GM18867 (cell line): ENCODE data around the gene TTLL10.

ENCODE experiments used
- ATAC-seq: cut with Tn5 transposase; IDR thresholded peaks from one replicate; pipeline ENCODE4 v1.9.1; 2021; ENCODE audit warnings: mild to moderate bottlenecking, moderate library complexity; ENCODE audit not compliant: unreplicated experiment

TTLL10 gene, protein sequence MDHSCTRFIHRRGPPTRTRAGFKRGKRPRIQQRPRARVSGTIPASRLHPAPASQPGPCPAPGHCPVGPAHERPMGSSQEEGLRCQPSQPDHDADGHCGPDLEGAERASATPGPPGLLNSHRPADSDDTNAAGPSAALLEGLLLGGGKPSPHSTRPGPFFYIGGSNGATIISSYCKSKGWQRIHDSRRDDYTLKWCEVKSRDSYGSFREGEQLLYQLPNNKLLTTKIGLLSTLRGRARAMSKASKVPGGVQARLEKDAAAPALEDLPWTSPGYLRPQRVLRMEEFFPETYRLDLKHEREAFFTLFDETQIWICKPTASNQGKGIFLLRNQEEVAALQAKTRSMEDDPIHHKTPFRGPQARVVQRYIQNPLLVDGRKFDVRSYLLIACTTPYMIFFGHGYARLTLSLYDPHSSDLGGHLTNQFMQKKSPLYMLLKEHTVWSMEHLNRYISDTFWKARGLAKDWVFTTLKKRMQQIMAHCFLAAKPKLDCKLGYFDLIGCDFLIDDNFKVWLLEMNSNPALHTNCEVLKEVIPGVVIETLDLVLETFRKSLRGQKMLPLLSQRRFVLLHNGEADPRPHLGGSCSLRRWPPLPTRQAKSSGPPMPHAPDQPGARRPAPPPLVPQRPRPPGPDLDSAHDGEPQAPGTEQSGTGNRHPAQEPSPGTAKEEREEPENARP

GRCh38 chr1:1173793-1174415 lies at the start of gene TTLL10:
TTLL10 (plus strand) TSS chr1:1173880; CDS start chr1:1179216, 5,336 bp downstream.
- no peak for ATAC-seq

GRCh38 chr1:1124508-1124785 lies 49.2 kb upstream of the TTLL10 start:
- ATAC-seq, result no peak

DNA sequence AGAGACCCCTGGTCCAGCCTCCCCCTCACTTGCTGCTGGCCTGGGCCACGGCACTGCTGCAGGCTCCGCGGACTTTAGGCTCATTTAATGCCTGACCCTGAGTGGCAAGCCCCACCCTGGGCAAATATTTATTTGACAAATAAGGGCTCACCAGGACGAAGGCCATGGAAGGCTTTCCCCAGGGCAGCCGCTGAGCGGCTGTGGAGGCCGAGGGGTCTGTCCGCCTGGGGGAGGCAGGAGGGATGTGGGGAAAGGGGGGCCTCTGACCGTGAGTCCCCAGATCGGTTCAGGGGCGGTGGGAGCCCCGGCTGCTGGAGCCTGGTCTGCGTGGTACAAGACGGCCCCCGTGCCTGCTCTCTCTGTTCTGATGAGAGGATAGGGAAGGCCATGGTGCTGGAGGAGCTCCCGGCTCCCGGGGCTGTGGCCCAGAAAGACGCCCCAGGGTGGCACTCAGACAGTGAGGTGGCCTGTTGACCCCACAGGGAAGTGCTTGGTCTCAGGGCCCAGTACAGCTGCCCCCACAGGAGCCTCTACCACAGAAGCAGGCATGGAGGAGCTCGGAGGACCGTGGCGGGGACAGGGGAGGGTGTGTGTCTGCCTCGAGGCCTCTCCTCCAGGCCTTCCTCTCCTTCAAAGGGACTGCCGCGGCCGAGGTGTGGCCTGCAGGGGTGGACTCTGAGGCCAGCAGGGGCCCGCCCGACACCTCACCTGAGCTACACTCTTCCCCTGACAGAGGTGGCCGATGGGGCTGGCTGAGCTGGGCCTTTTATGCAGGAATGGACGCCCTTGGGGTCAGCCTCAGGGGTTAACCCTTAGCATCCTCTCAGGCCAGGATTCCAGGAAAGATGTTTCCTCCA lies 48.7 kb upstream of the TTLL10 start:
- no peak for ATAC-seq

- ATAC-seq, result no peak
These were observed 47.7 kb upstream of the TTLL10 start for GRCh38 chr1:1125945-1126344.

- ATAC-seq, result no peak
These were observed 45.9 kb upstream of the TTLL10 start for GRCh38 chr1:1127551-1128451.

- ATAC-seq, result no peak
These were observed 45.1 kb upstream of the TTLL10 start for GRCh38 chr1:1128454-1129139.

GRCh38 chr1:1129381-1129821 lies 44.3 kb upstream of the TTLL10 start:
- ATAC-seq, result no peak

DNA sequence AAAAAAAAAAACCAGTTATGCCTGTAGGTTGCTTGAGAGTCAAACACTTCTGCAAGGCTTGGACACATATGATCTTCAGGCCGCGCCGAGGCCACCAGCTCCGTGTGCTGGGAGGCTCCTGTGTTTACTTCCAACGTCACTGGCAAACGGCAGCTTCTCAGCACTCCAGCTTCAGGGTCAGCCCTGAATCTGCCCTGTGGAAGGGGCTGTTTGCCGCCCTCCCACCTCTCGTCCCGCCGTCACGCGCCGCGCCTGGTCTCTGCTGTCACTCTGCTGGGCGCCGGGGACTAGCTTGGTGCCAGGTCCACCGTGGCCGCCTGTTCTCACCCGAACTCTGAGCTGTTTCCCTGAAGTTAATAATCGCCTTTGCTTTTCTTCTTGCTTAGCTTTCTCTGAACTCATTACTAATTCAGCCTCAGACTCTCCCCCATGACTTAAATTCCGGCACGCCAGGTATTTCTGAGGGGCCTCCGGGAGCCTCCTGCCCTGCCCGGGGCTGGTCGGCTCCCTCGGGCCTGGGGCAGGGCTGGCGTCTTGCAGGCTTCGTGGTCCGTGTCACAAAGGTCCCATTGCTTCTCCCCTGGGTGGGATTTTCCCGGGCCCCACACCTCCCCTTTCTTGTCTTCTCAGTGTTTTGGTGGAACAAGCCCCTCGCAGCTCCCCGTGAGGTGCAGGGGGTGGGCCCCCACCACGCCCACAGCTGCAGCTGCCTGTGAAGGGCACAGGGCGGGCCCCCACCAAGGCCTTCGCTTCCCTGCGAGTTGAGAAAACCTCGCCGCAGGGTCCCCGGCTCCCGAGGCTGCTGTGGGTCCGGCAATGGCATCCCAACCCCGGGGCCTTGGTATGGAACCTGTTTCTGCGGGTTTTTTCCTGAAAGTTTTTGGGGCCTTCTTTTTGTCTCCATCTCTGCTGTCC lies 43.2 kb upstream of the TTLL10 start:
- no peak for ATAC-seq

GRCh38 chr1:1132042-1132950 lies 41.4 kb upstream of the TTLL10 start:
- ATAC-seq, result no peak

DNA sequence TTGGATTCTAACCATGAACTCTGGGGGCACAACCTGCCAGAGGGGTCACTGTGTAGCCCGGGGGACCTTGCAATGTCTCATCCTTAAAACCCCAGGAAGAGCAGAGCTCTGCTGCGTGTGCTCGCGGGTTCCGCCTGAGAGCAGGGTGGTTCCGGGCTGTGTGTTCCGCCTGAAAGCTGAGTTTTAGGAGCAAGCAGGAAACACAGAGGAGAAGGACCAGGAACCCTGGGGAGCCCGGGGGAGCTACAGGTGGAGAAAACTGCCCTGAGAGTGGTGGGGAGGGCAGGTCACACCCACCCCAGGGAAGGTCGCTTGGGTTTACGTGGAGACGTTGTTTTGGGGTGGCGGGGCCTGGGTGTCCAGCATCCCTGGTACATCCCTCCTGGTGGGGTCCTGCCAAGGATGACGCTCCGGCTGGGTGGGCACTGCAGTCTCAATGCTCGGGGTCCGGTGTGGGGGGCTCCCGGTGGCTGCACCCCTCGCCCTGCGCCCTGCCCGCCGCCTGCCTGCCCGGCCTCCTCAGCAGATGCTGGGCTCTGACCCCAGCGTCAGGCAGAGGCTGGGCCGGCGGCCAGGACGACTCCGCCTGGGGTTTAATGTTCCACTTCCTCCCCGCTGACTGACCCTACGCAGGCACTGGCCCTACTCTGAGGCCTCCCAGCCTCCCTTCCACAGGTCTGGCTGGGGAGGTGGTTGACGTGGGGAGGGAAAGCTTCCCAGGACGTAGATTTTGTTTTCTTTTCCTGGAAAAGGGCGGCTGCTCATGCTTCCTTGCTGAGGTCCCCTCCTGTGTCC lies 40.5 kb upstream of the TTLL10 start:
- no peak for ATAC-seq

DNA sequence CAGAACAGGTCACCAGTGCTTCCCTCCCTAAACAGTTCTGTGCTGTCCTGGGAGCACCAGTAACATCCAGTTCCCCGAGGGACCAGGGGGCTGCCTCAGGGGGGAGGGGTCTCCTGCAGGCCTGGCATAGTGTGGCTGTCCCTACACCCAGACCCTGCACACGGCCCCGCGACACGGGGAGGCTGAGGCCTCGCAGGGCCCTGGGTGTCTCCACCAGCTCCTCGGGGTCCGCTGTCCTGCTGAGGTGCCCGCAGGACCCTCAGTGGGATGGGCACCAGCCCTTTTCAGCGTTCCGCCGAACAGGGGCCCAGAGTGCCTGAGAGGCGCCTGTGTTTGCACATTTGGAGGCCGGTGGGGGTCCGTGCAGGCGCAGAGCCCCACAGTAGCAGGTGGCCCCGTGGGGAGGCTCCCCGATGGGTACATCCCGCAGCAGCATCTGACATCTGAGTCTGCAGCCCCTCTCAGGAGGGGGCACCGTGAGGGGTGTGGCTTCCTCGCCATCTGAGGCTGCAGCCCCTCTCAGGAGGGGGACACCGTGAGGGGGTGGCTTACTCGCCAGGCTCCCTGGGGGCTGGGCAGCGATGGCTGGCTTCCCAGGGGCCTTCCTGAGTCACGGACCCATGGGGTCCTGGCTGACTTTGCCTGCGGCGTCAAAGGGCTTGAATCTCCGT lies 39.2 kb upstream of the TTLL10 start:
- ATAC-seq, result no peak

DNA sequence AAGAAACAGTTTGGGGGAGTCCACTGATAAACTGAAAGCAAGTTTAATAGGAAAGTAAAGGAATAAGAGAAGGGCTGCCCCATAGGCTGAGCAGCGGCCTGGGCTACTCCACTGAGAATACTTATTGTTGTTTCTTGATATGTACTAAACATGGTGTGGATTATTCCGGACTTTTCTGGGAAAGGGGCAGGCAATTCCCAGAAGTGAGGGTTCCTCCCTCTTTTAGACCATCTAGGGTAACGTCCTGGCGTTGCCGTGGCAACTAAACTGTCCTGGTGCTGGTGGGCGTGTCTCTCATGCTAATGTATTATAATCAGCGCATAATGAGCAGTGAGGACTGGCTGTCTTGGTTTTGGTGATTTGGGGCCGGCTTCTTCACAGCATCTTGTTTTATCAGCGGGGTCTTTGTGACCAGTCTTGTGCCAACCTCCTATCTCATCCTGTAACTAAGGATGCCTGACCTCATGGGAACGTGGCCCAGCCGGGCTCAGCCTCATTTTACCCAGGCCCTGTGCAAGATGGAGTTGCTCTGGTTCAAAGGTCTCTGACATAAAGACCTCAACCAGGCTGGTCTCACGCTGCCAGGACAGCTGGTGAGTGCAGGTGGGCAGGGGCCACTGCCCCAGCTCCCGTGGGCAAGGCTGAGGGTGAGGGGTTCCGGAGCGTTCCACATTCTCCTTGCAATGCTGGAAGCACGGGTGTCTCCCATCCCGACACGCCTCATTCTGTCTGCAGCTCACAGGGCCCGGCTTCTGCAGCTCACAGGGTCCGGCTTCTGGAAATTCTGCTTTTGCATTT lies 38.1 kb upstream of the TTLL10 start:
- ATAC-seq, result no peak

GRCh38 chr1:1136547-1137230 lies 37.0 kb upstream of the TTLL10 start:
- ATAC-seq, result no peak

DNA sequence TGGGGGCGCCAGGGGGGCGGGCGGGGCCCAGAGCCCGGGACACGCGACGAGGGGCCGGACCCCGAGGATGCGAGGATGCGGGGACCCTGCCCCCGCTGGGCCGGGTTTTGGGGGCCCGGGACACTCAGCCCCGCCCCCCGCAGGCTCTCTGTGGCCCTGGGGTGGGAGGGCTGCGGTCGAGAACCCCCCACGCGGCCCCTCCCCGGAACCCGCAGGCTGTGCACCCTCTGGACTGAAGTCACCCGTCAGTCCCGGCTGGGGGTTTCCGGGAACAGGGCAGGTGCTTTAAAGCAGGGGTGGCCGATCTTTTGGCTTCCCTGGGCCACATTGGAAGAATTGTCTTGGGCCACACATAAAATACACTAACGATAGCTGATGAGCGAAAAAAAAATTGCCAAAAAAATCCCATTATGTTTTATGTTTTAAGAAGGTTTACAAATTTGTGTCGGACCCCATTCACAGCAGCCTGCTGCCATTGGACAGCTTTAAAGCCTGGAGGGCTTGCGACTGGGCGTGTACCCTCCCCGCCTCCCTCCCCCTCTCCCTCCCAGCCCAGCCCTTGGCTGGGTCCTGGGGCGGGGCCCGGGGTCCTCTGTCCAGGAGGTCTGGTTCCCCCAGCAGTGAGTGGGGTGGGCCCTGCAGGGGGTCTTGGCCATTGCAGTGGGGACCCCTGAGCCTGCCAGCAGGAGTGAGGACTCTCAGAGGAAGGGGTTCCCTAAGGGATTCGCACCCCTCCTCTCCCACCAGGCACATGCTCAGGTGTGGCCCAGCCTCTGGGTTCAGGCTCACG lies 36.2 kb upstream of the TTLL10 start:
- no peak for ATAC-seq
